Kidney (tissue), 14 donors: Measurements from ENCODE around the gene CHD9. TPM values are rescaled to one million over a fixed set of nuclear protein-coding genes. Genes with fewer than 3 reads are reported as not detected.

Experiments used
- DNase-seq, 5 donors: peaks; one replicate each; pipeline ENCODE4 v3.0.0-alpha.2; 2013 to 2020
- FAIRE-seq: peaks from 2 replicates; lab custom pipeline; 2012; peaks lifted over from hg19 to GRCh38; lab: Jason Lieb, UNC
- H3K27ac ChIP-seq, 2 donors: one replicate each; pipeline ENCODE4 v1.7.0; 2013; ENCODE audit warnings: low read depth in 2 of 2, low read length in 2 of 2, inconsistent platforms in 1 of 2
- H3K27me3 ChIP-seq: one replicate; pipeline ENCODE4 v1.7.1; 2013; ENCODE audit warnings: low read length, inconsistent platforms; ENCODE audit not compliant: control insufficient read depth, insufficient read depth
- H3K36me3 ChIP-seq, 3 donors: one replicate each; pipeline versions ENCODE4 v1.7.0 to v1.7.1; 2013; ENCODE audit warnings: low read length in 3 of 3, control low read depth in 1 of 3, inconsistent platforms in 1 of 3; ENCODE audit not compliant: insufficient read depth in 3 of 3, control insufficient read depth in 2 of 3
- H3K4me1 ChIP-seq, 3 donors: one replicate each; pipeline versions ENCODE4 v1.7.0 to v1.7.1; 2013; ENCODE audit warnings: low read length in 3 of 3, inconsistent platforms in 1 of 3, low read depth in 1 of 3; ENCODE audit not compliant: control insufficient read depth in 2 of 3, insufficient read depth in 2 of 3
- H3K4me3 ChIP-seq, 3 donors: one replicate each; pipeline versions ENCODE4 v1.7.0 to v1.8.1; 2013; ENCODE audit warnings: low read length in 3 of 3, control low read depth in 1 of 3, inconsistent platforms in 1 of 3
- H3K9ac ChIP-seq, 3 donors: one replicate each; pipeline versions ENCODE4 v1.7.0 to v1.7.1; 2013; ENCODE audit warnings: low read length in 3 of 3, control low read depth in 1 of 3, inconsistent platforms in 1 of 3
- H3K9me3 ChIP-seq, 3 donors: one replicate each; pipeline versions ENCODE4 v1.7.0 to v1.7.1; 2013; ENCODE audit warnings: low read length in 3 of 3, control low read depth in 1 of 3, inconsistent platforms in 1 of 3; ENCODE audit not compliant: control insufficient read depth in 2 of 3, insufficient read depth in 1 of 3
- CTCF ChIP-seq: IDR thresholded peaks from 3 replicates; pipeline ENCODE4 v1.5.1; 2012; ENCODE audit warnings: mild to moderate bottlenecking, moderate library complexity, borderline replicate concordance; ENCODE audit not compliant: insufficient read depth; ENCODE audit errors: extremely low read depth
- intact Hi-C: fragments of 100-400 bp; cut with DNase I; formaldehyde crosslinking; loops from one replicate; pipeline ENCODE4 v1.11.1; 2022
- polyA plus RNA-seq: library from polyadenylated mRNA; stranded (reverse); fragments of 350-450 nt; fragmentation: Illumina TruSeq; extraction: RNeasy Lipid Tissue Mini Kit (QIAGEN cat#74804); gene quantifications from one replicate; pipeline ENCODE4 v1.2.3, GENCODE V29; 2014; ENCODE audit warnings: low read depth, low replicate concordance; ENCODE audit not compliant: insufficient read depth
- total RNA-seq: library from RNA; stranded (reverse); fragmentation: NEBNext Ultra II Directional; extraction: Animal tissue kit (Norgen Biotek cat#: 25700); gene quantifications from one replicate; pipeline ENCODE4 v1.2.1, GENCODE V29; 2021
- donor health status: control.
- donor health status: control.
- donor health status: control.
- donor health status: control.
- donor health status: control.
- donor health status: DM: yes; HTN: yes; CAD: no.
- donor health status: Normal renal cell carcinoma (clear cell type).

Gene CHD9
- total and polyA plus RNA-seq, 2 donors from 2014 or later = 9.4 to 83.7 TPM

DNA sequence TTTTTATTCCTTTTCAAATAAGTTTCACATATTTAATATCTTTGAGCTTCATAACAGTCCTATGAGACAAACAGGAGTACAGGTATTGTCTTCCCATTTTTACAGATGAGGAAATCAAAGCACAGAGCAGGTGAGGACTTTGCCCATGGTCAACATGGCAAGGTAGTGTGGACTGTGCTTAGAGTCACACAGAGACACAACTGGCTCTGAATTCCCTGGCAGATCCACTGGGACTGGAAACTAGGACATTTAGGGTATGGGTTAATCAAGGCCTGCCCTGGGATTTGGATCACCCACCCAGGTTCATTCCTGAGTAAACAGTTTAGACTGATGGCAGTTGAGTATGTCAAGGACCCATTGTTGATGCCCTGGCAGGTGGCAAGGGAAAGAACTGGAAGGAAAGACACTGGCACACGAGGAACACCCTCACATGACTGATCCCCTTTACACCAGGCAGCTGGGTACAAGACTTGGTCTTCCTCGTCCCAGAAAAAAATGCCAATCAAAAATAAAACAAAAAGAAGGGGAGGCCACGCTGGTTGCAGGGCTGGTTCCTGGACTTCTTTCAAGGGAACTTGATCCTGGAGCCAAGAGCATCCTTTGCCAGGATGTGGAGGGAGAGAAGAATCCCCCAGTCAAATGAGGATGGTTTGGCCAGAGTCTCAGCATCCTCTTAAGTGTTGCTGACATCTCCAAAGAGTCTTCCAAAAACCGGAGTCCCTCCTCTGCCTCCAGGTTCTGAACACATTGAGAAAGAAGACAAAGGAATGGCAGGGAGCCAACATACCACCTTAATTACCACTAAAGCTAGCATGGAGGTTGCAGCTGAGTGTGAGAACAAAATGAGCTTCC, 34.9 kb downstream of the CHD9 start:
- H3K9me3 ChIP-seq = no peaks in the 10 kb centered on the region

GRCh38 chr16:53090286-53090590, 35.4 kb downstream of the CHD9 start:
- DNase-seq (no peak), FAIRE-seq (no peak)
- no peaks in the 10 kb centered on the region for H3K36me3 ChIP-seq
- no peaks in the 10 kb centered on the region for H3K9me3 ChIP-seq
- H3K27me3 ChIP-seq = no peaks in the 10 kb centered on the region
- no peak for TF ChIP-seq CTCF
- intact Hi-C loops = no loop called here
- H3K4me3 ChIP-seq = peak overlapping the region in 1 of 3 donors; percentile 28
- H3K27ac ChIP-seq = peak overlapping the region; percentile 80 to 90
- peaks cover 3 to 36% (median 26%) of the 10 kb centered on the region in 3 donors for H3K4me1 ChIP-seq
- H3K9ac ChIP-seq = peak overlapping the region in 1 of 3 donors; percentile 44

More for the DNA sequence above, 34.9 kb downstream of the CHD9 start:
- FAIRE-seq = no peak
- Histone ChIP-seq H3K36me3 (no peaks in the 10 kb centered on the region), H3K4me3 (no peak overlapping the region), H3K4me1 (peaks cover 3 to 38% (median 26%) of the 10 kb centered on the region in 3 donors), H3K27me3 (no peaks in the 10 kb centered on the region), H3K27ac (peak overlapping the region; percentile 80 to 90), H3K9ac (peak overlapping the region in 1 of 3 donors; percentile 37)
- TF ChIP-seq CTCF = no peak
- intact Hi-C loops = no loop called here
- peak in 1 of 5 donors; percentile 38 for DNase-seq

DNA sequence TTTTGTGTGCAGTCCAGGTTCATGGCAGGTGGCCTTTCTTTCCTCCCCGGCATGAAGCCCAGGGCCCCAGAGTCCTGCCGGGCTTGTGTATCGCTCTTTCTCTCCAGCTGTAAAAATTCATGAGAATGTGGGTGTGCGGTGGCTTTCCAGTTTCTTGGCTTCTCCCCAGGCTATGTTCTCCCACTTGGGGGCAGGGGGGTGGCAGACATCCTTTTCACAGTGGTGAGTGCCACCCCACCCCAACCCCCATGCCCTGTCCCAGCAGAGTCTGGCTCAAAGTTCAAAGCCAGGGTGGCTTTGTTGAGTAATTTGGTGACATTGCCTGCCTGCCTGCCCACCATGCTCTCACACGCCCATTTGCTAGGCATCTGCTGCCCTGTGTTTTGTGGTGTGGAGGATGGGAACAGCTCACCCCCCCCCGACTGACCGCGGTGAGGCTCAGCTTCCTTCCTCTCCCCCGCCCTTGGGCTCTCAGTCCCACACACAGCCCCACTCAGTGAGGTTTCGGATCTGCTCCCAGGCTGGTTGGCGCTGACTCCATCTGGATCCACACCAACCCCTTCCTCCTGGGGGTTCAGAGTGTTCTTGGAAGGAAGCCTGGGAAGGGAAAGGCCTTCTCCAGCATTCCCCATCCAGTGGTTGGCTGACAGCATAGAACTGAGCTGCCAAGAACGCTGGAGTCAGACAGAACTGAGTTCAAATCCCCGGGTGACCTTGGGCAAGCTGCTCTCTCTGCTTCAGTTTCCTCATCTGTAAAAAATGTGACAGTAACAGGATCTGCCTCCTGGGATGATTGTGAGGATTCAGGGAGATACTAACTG, 36.0 kb downstream of the CHD9 start:
- Histone ChIP-seq H3K9ac (peak overlapping the region in 1 of 3 donors; percentile 46), H3K36me3 (no peaks in the 10 kb centered on the region), H3K4me3 (peak overlapping the region in 2 of 3 donors; percentile 18 to 28), H3K4me1 (peaks cover 3 to 34% (median 20%) of the 10 kb centered on the region in 3 donors), H3K27me3 (no peaks in the 10 kb centered on the region), H3K27ac (peak overlapping the region; percentile 80 to 90), H3K9me3 (no peaks in the 10 kb centered on the region)
- DNase-seq (peak; percentile 42 to 97 (median 56)), FAIRE-seq (no peak)
- TF ChIP-seq CTCF = no peak
- intact Hi-C loops = no loop called here
